ENCODE results near the gene ALDOA. TPM values are rescaled to one million over a fixed set of nuclear protein-coding genes. Genes with fewer than 3 reads are reported as not detected.

ALDOA gene
- total RNA-seq, 4 donors from 2014 or later: 752 to 2,025 (median 1,174) TPM

- intact Hi-C loops (cut with DNase I): no loop called here
- Histone ChIP-seq H3K9me3 (no peaks in the 10 kb centered on the region), H3K36me3 (peaks cover 48 to 59% of the 10 kb centered on the region in 2 donors), H3K4me3 (replicated peaks in 1 of 3) (no peak overlapping the region), H3K27ac (peak overlapping the region in 1 of 3 donors; percentile 15), H3K27me3 (no peaks in the 10 kb centered on the region), H3K4me1 (peaks cover 16 to 29% of the 10 kb centered on the region in 2 donors)
- 73 to 75% methylated on average over 26 to 27 of the region's 31 CpGs for WGBS, 2 donors
- DNase-seq: peak in 1 of 2 donors; percentile 22
- TF ChIP-seq, protein P1, sequence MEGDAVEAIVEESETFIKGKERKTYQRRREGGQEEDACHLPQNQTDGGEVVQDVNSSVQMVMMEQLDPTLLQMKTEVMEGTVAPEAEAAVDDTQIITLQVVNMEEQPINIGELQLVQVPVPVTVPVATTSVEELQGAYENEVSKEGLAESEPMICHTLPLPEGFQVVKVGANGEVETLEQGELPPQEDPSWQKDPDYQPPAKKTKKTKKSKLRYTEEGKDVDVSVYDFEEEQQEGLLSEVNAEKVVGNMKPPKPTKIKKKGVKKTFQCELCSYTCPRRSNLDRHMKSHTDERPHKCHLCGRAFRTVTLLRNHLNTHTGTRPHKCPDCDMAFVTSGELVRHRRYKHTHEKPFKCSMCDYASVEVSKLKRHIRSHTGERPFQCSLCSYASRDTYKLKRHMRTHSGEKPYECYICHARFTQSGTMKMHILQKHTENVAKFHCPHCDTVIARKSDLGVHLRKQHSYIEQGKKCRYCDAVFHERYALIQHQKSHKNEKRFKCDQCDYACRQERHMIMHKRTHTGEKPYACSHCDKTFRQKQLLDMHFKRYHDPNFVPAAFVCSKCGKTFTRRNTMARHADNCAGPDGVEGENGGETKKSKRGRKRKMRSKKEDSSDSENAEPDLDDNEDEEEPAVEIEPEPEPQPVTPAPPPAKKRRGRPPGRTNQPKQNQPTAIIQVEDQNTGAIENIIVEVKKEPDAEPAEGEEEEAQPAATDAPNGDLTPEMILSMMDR (IDR thresholded peaks at IDR 0.05): no peak
- TF ChIP-seq POLR2A (IDR thresholded peaks at IDR 0.05): no peak
Observed at GRCh38 chr16:30069611-30070462, 4.3 kb downstream of the ALDOA start.

- DNase-seq: no peak
- H3K36me3 ChIP-seq: peaks cover 48 to 59% of the 10 kb centered on the region in 2 donors
- no peaks in the 10 kb centered on the region for H3K9me3 ChIP-seq
Observed at GRCh38 chr16:30070490-30070889, 4.9 kb downstream of the ALDOA start.

DNA sequence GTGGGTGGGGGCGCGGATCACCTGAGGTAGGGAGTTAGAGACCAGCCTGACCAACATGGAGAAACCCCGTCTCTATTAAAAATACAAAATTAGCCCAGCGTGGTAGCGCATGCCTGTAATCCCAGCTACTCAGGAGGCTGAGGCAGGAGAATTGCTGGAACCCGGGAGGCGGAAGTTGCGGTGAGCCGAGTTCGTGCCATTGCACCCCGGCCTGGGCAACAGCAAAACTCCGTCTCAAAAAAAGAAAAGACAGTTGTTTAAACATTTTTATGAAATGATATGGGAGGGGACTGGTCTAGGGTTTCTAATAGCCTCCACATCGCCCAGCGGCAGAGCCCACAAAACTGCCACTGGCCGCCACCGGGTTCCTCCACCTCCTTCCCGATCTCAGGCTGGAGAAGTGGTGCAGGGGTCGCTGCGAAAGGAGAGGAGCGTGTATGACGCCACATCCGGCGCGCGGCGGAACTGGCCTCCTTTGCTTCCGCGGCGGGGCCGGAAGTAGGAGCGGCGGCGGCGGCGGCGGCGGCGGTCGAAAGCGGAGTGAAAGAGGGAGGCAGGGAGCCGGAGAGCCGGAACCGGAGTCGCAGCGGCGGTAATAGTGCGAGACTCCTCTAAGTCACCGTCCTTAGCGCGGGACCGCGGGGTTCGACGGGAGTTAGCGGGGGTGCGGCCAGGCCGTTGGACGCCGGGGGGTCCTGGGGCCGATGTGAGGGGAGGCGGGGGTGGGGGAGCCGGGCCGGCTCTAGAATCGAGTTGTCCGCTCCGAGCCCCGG, 10.1 kb downstream of the ALDOA start, which contains the start of gene PPP4C:
TSS of gene PPP4C (plus strand) at position 492 of the 773 bp plus-strand sequence. CDS start 384 bp downstream, outside the sequence.
- no peaks in the 10 kb centered on the region for H3K9me3 ChIP-seq
- H3K4me1 ChIP-seq: peaks cover 12 to 17% of the 10 kb centered on the region in 2 donors
- H3K27me3 ChIP-seq: no peaks in the 10 kb centered on the region
- peak within 1 kb of the TSS; percentile 77 to 92 (median 88) for H3K27ac ChIP-seq
- 2 to 3% methylated on average over 24 to 51 of the region's 67 CpGs for WGBS, 2 donors
- peak within 1 kb of the TSS; percentile 68 to 98 (median 92) for H3K4me3 ChIP-seq (replicated peaks in 1 of 3)
- peak; percentile 13 to 79 for TF ChIP-seq POLR2A (IDR thresholded peaks at IDR 0.05)
- TF ChIP-seq, protein P1 (IDR thresholded peaks at IDR 0.05): no peak
- DNase-seq: peak; percentile 92 to 93
- peaks cover 20 to 27% of the 10 kb centered on the region in 2 donors for H3K36me3 ChIP-seq
- intact Hi-C loops (cut with DNase I): no loop called here

More at GRCh38 chr16:30070490-30070889, 4.9 kb downstream of the ALDOA start:
- Histone ChIP-seq H3K4me1 (peaks cover 16 to 33% of the 10 kb centered on the region in 2 donors), H3K27ac (no peak overlapping the region), H3K27me3 (no peaks in the 10 kb centered on the region), H3K4me3 (replicated peaks in 1 of 3) (no peak overlapping the region)
- intact Hi-C loops (cut with DNase I): no loop called here
- no peak for TF ChIP-seq POLR2A (IDR thresholded peaks at IDR 0.05)
- TF ChIP-seq, protein P1 (IDR thresholded peaks at IDR 0.05): no peak

DNA sequence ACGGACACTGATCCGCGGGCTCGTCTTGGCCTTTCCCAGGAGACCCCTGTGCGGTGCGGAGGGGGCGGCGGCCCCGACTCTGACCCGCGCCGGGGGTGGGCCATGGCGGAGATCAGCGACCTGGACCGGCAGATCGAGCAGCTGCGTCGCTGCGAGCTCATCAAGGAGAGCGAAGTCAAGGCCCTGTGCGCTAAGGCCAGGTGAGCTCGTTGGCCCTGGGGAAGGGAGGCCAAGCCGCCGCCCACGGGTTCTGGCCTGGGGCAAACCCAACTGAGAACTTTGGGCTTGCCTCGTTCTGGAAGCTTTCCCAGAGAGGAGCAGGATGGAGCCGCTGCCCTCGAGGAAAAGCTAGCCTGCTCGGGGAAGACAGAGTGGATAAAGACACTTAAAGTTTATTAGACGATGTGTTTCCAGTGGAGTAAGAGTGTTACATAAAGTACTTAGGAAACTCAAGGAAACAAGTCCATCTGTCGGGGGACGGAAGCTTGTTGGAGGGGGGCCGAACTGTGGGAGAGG, 10.8 kb downstream of the ALDOA start:
- TF ChIP-seq, protein P1 (IDR thresholded peaks at IDR 0.05): no peak
- TF ChIP-seq POLR2A (IDR thresholded peaks at IDR 0.05): no peak
- H3K9me3 ChIP-seq: no peaks in the 10 kb centered on the region
- DNase-seq: peak in 1 of 2 donors; percentile 32
- peak overlapping the region; percentile 77 to 92 (median 88) for H3K27ac ChIP-seq
- H3K4me3 ChIP-seq (replicated peaks in 1 of 3): peak overlapping the region; percentile 68 to 98 (median 92)
- intact Hi-C loops (cut with DNase I): no loop called here
- H3K4me1 ChIP-seq: peaks cover 12 to 17% of the 10 kb centered on the region in 2 donors
- peaks cover 20 to 27% of the 10 kb centered on the region in 2 donors for H3K36me3 ChIP-seq
- no peaks in the 10 kb centered on the region for H3K27me3 ChIP-seq
- 2 to 3% methylated on average over 14 to 19 of the region's 33 CpGs for WGBS, 2 donors

All from thyroid gland (tissue), 4 donors.